GM19324 (cell line): ENCODE results near the gene PXYLP1.

ENCODE experiments used
- ATAC-seq: cut with Tn5 transposase; IDR thresholded peaks from one replicate; pipeline ENCODE4 v1.9.1; 2021; ENCODE audit warnings: mild to moderate bottlenecking, moderate library complexity; ENCODE audit not compliant: unreplicated experiment, low FRiP score

Gene PXYLP1

DNA sequence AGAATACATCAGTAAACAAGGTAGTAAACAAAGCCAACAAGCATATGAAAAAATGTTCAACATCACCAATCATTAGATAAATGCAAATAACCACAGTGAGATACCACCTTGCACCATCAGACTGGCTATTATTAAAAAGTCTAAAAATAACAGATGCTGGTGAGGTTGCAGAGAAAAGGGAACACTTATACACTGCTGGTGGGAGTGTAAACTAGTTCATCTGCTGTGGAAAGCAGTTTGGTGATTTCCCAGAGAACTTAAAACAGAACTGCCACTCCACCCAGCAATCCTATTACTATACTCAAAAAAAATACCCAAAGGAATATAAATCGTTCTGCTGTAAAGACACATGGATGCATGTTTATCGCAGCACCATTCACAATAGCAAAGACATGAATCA, 106.4 kb downstream of the PXYLP1 start:
- no peak for ATAC-seq

DNA sequence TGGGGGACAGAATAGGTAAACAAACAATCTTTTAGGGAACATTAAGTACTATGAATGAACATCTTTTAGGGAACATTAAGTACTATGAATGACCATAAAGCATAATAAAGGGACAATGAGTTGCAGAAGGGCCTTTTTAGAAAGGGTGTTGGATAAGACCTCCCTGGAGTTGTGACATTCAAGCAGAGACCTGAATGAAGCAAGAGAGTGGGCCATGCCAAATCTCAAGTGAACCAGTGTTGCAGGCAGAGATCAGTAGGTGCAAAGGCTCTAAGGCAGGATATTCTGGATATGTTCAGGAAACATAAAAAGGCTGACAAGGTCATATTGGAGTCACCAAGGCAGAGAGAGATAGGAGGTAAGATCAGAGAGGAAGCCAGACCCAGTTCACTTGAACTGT, 107.3 kb downstream of the PXYLP1 start:
- ATAC-seq = no peak

DNA sequence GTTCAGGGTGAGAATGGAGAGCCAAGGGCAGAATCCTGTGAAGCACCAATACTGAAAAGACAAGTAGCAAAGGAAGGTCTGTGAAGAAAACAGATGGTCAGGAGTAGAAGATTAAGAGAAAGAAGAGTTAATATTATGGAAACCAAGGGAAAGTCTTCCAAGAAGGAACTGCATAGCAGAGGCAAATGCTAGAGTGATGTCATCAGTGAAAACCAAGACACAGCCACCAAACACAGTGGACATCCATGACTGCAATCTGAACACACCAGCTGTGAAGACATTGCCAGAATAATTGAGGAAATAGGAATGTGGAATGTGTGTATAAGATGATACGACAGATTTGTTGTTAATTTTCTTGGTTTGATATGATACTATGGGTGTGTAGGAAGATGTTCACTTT, 109.9 kb downstream of the PXYLP1 start:
- ATAC-seq = no peak

DNA sequence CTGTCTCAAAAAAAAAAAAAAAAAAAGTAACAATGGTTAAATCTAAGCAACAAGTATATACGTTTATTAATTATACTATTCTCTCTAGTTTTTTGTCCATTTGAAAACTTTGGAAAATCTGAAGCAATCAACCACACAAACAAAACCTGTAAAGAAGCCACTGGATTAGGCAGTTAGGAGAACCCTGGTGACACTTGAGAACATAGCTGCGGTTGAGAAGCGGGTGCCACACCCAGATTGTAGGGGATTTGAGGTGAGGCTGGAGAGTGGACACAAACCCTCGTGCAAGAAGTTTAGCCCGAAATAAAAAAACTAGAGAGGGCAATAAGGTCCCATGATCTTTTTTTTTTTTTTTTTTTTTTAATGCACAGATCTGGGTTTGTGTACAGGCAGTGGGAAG, 110.8 kb downstream of the PXYLP1 start:
- no peak for ATAC-seq

DNA sequence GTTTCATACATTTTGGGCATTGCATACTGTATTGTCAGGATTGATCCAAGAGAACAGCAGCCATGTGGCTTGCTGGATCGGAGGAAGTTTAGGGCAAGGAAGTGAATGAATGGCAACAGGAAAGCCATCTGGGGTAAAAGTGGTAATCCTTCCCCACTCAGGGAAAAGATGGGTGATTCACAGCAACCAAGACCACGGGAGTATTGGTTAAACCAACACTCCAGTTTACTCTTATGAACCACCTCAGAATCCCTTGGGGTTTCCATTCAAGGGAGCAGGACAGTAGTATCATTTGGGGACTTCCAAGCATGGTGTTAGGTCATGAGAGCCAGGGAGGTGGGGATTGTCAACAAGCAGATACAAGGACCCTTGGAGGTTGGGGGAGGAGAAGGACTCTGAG, 111.5 kb downstream of the PXYLP1 start:
- no peak for ATAC-seq

DNA sequence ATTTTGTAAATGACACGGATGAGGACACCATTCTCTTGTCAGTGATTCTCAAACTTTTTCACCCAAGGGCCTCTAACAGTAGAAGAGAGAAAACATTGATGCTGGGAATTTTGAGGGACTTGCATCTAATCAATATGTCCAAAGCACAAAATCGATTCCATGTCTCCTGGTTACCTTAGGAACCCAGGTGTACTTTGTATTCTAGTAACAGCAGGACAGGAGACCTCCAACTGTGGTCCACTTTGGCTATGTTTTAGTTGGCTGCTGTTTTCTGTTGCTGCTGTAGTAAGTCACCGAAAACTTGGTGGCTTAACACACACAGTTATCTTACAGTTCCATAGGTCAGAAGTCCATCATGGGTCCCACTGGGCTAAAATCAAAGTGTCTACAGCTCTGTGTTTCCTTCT, 112.2 kb downstream of the PXYLP1 start:
- ATAC-seq = no peak
